ENCODE measurements around the gene ZDHHC20.

GRCh38 chr13:21347753-21348318, 111.3 kb downstream of the ZDHHC20 start:
- no peak for TF ChIP-seq PKNOX1 (IDR thresholded peaks at IDR 0.05)
- no peak for TF ChIP-seq FOXM1 (IDR thresholded peaks at IDR 0.05; ENCODE audit: borderline replicate concordance)

Data from HEK293T (cell line).